Measurements from ENCODE around the gene PPP1R2C.

PPP1R2C gene

GRCh38 chrX:42804524-42804923 lies 26.6 kb upstream of the PPP1R2C start:
- no peak overlapping the region for H2AFZ ChIP-seq (ENCODE audit: low read depth, low read length)
- H3K9me3 ChIP-seq (ENCODE audit: insufficient read depth, low read length), result no peaks in the 10 kb centered on the region
- TF ChIP-seq EZH2phosphoT487 (IDR thresholded peaks at IDR 0.05; ENCODE audit: low read depth) (no peak), CTCF (IDR thresholded peaks at IDR 0.05; ENCODE audit: low read depth, low read length) (no peak)
- H3K36me3 ChIP-seq (replicated peaks; ENCODE audit: low read depth, low read length), result no peaks in the 10 kb centered on the region
- H3K4me3 ChIP-seq (ENCODE audit: low read length), result no peak overlapping the region
- H3K27ac ChIP-seq (ENCODE audit: low read length), result no peak overlapping the region
- H3K4me2 ChIP-seq (ENCODE audit: low read length), result no peak overlapping the region
- H3K9ac ChIP-seq (ENCODE audit: low read length), result no peak overlapping the region
- no peaks in the 10 kb centered on the region for H3K79me2 ChIP-seq (ENCODE audit: low read length)
- no peaks in the 10 kb centered on the region for H3K27me3 ChIP-seq (ENCODE audit: low read depth, low read length)
- H4K20me1 ChIP-seq (ENCODE audit: insufficient read depth, low read length), result no peaks in the 10 kb centered on the region
- H3K4me1 ChIP-seq (ENCODE audit: low read length), result peaks cover 15% of the 10 kb centered on the region

- TF ChIP-seq EZH2phosphoT487 (IDR thresholded peaks at IDR 0.05; ENCODE audit: low read depth) (no peak), CTCF (IDR thresholded peaks at IDR 0.05; ENCODE audit: low read depth, low read length) (no peak)
- Histone ChIP-seq H3K36me3 (replicated peaks; ENCODE audit: low read depth, low read length) (no peaks in the 10 kb centered on the region), H3K9ac (ENCODE audit: low read length) (no peak overlapping the region), H3K4me1 (ENCODE audit: low read length) (peaks cover 15% of the 10 kb centered on the region), H3K4me3 (ENCODE audit: low read length) (no peak overlapping the region), H3K27me3 (ENCODE audit: low read depth, low read length) (no peaks in the 10 kb centered on the region), H2AFZ (ENCODE audit: low read depth, low read length) (no peak overlapping the region), H4K20me1 (ENCODE audit: insufficient read depth, low read length) (no peaks in the 10 kb centered on the region), H3K79me2 (ENCODE audit: low read length) (no peaks in the 10 kb centered on the region), H3K9me3 (ENCODE audit: insufficient read depth, low read length) (no peaks in the 10 kb centered on the region), H3K27ac (ENCODE audit: low read length) (no peak overlapping the region), H3K4me2 (ENCODE audit: low read length) (no peak overlapping the region)
Observed at GRCh38 chrX:42803320-42803719, 25.4 kb upstream of the PPP1R2C start.

GRCh38 chrX:42797651-42798269 lies 19.8 kb upstream of the PPP1R2C start:
- no peaks in the 10 kb centered on the region for H3K36me3 ChIP-seq (replicated peaks; ENCODE audit: low read depth, low read length)
- H3K4me1 ChIP-seq (ENCODE audit: low read length), result peaks cover 6% of the 10 kb centered on the region
- no peak overlapping the region for H2AFZ ChIP-seq (ENCODE audit: low read depth, low read length)
- no peaks in the 10 kb centered on the region for H3K27me3 ChIP-seq (ENCODE audit: low read depth, low read length)
- no peaks in the 10 kb centered on the region for H4K20me1 ChIP-seq (ENCODE audit: insufficient read depth, low read length)
- H3K4me3 ChIP-seq (ENCODE audit: low read length), result no peak overlapping the region
- no peak overlapping the region for H3K9ac ChIP-seq (ENCODE audit: low read length)
- no peak overlapping the region for H3K4me2 ChIP-seq (ENCODE audit: low read length)
- no peak overlapping the region for H3K27ac ChIP-seq (ENCODE audit: low read length)
- H3K79me2 ChIP-seq (ENCODE audit: low read length), result no peaks in the 10 kb centered on the region
- no peak for TF ChIP-seq EZH2phosphoT487 (IDR thresholded peaks at IDR 0.05; ENCODE audit: low read depth)
- H3K9me3 ChIP-seq (ENCODE audit: insufficient read depth, low read length), result no peaks in the 10 kb centered on the region

- no peaks in the 10 kb centered on the region for H3K4me1 ChIP-seq (ENCODE audit: low read length)
- no peaks in the 10 kb centered on the region for H3K79me2 ChIP-seq (ENCODE audit: low read length)
- TF ChIP-seq CTCF (IDR thresholded peaks at IDR 0.05; ENCODE audit: low read depth, low read length) (no peak), EZH2phosphoT487 (IDR thresholded peaks at IDR 0.05; ENCODE audit: low read depth) (no peak)
- H3K27ac ChIP-seq (ENCODE audit: low read length), result no peak overlapping the region
- no peak overlapping the region for H2AFZ ChIP-seq (ENCODE audit: low read depth, low read length)
- no peaks in the 10 kb centered on the region for H3K27me3 ChIP-seq (ENCODE audit: low read depth, low read length)
- H3K9me3 ChIP-seq (ENCODE audit: insufficient read depth, low read length), result no peaks in the 10 kb centered on the region
- H4K20me1 ChIP-seq (ENCODE audit: insufficient read depth, low read length), result no peaks in the 10 kb centered on the region
- no peak overlapping the region for H3K4me2 ChIP-seq (ENCODE audit: low read length)
- no peak overlapping the region for H3K9ac ChIP-seq (ENCODE audit: low read length)
- no peaks in the 10 kb centered on the region for H3K36me3 ChIP-seq (replicated peaks; ENCODE audit: low read depth, low read length)
- H3K4me3 ChIP-seq (ENCODE audit: low read length), result no peak overlapping the region
Observed at GRCh38 chrX:42783451-42783850, 5.5 kb upstream of the PPP1R2C start.
